ENCODE results near the gene RPL14. TPM values are rescaled to one million over a fixed set of nuclear protein-coding genes. Genes with fewer than 3 reads are reported as not detected.

Gene RPL14
- total and polyA plus RNA-seq, 2 of the 13 experiments (the other 11 are each of a cell fraction or from before 2014, with no cell fraction given): 502 to 1,291 TPM

DNA sequence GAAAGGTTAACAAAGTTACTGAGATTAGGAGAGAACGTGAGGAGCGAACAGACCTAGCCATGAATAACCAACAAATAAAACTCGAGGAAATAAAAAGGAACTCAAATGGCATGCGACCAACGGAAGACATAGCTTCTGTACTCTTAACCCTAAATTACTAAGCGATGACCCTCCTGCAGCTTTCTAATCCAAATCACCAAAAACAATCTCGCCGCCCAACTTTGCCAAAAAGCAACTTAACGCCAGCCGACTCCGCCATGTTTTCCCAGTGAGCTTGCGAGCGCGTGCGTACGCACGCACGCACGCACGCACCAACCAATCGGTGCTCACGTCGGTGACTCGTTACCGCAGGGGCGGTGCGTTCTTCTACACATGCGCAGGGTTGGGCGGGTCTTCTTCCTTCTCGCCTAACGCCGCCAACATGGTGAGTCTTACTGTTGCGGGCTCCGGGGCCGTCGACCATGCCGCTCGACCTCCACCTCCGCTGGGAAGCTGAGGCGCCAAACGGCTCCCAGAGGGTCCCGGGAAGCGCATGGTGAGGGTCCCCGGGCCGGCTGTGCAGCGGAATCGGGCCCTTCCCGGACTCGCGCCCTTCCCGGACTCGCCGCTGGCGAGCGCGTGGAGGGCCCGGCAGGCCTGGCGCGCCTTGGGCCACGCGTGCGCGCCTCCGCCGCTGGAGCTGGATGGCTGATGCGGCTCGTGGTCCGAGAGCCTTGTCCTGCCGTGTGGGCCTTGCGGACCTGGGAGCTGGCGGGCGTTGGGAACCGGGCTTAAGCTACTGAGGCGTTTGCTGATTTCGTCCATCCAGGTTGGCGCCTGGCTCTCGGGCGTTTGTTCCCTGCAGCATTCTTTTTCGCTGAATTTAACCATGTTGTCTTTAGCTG, at the start of gene RPL14 (continued):
- TF ChIP-seq, protein P1, sequence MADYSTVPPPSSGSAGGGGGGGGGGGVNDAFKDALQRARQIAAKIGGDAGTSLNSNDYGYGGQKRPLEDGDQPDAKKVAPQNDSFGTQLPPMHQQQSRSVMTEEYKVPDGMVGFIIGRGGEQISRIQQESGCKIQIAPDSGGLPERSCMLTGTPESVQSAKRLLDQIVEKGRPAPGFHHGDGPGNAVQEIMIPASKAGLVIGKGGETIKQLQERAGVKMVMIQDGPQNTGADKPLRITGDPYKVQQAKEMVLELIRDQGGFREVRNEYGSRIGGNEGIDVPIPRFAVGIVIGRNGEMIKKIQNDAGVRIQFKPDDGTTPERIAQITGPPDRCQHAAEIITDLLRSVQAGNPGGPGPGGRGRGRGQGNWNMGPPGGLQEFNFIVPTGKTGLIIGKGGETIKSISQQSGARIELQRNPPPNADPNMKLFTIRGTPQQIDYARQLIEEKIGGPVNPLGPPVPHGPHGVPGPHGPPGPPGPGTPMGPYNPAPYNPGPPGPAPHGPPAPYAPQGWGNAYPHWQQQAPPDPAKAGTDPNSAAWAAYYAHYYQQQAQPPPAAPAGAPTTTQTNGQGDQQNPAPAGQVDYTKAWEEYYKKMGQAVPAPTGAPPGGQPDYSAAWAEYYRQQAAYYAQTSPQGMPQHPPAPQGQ (CRISPR knock-in tag; IDR thresholded peaks at IDR 0.05; ENCODE audit: borderline replicate concordance): no peak
- no peak for TF ChIP-seq MEIS1 (CRISPR knock-in tag; IDR thresholded peaks at IDR 0.05; ENCODE audit: borderline replicate concordance)
- no peak for TF ChIP-seq ZNF678 (CRISPR knock-in tag; IDR thresholded peaks at IDR 0.05)
- TF ChIP-seq ZNF263 (CRISPR knock-in tag; IDR thresholded peaks at IDR 0.05): no peak
- no peak for TF ChIP-seq ZNF256 (CRISPR knock-in tag; conservative IDR thresholded peaks at IDR 0.05)
- 0 out of 2 replicates have a peak, but pooled peaks have one; percentile 69 for TF ChIP-seq FIP1L1 (IDR thresholded peaks at IDR 0.05; ENCODE audit: borderline replicate concordance, insufficient read depth, low read depth, low read length)
- TF ChIP-seq KAT7 (CRISPR knock-in tag; IDR thresholded peaks at IDR 0.05; ENCODE audit: borderline replicate concordance): peak; percentile 88; the same call in 1 of the 2 replicates
- no peak for TF ChIP-seq ZNF75D (CRISPR knock-in tag; IDR thresholded peaks at IDR 0.05; ENCODE audit: borderline replicate concordance)
- no peak for TF ChIP-seq ZNF264 (CRISPR knock-in tag; IDR thresholded peaks at IDR 0.05)
- TF ChIP-seq ZNF788 (CRISPR knock-in tag; IDR thresholded peaks at IDR 0.05; ENCODE audit: borderline replicate concordance): no peak; the same call in 1 of the 2 replicates
- TF ChIP-seq, protein P2, sequence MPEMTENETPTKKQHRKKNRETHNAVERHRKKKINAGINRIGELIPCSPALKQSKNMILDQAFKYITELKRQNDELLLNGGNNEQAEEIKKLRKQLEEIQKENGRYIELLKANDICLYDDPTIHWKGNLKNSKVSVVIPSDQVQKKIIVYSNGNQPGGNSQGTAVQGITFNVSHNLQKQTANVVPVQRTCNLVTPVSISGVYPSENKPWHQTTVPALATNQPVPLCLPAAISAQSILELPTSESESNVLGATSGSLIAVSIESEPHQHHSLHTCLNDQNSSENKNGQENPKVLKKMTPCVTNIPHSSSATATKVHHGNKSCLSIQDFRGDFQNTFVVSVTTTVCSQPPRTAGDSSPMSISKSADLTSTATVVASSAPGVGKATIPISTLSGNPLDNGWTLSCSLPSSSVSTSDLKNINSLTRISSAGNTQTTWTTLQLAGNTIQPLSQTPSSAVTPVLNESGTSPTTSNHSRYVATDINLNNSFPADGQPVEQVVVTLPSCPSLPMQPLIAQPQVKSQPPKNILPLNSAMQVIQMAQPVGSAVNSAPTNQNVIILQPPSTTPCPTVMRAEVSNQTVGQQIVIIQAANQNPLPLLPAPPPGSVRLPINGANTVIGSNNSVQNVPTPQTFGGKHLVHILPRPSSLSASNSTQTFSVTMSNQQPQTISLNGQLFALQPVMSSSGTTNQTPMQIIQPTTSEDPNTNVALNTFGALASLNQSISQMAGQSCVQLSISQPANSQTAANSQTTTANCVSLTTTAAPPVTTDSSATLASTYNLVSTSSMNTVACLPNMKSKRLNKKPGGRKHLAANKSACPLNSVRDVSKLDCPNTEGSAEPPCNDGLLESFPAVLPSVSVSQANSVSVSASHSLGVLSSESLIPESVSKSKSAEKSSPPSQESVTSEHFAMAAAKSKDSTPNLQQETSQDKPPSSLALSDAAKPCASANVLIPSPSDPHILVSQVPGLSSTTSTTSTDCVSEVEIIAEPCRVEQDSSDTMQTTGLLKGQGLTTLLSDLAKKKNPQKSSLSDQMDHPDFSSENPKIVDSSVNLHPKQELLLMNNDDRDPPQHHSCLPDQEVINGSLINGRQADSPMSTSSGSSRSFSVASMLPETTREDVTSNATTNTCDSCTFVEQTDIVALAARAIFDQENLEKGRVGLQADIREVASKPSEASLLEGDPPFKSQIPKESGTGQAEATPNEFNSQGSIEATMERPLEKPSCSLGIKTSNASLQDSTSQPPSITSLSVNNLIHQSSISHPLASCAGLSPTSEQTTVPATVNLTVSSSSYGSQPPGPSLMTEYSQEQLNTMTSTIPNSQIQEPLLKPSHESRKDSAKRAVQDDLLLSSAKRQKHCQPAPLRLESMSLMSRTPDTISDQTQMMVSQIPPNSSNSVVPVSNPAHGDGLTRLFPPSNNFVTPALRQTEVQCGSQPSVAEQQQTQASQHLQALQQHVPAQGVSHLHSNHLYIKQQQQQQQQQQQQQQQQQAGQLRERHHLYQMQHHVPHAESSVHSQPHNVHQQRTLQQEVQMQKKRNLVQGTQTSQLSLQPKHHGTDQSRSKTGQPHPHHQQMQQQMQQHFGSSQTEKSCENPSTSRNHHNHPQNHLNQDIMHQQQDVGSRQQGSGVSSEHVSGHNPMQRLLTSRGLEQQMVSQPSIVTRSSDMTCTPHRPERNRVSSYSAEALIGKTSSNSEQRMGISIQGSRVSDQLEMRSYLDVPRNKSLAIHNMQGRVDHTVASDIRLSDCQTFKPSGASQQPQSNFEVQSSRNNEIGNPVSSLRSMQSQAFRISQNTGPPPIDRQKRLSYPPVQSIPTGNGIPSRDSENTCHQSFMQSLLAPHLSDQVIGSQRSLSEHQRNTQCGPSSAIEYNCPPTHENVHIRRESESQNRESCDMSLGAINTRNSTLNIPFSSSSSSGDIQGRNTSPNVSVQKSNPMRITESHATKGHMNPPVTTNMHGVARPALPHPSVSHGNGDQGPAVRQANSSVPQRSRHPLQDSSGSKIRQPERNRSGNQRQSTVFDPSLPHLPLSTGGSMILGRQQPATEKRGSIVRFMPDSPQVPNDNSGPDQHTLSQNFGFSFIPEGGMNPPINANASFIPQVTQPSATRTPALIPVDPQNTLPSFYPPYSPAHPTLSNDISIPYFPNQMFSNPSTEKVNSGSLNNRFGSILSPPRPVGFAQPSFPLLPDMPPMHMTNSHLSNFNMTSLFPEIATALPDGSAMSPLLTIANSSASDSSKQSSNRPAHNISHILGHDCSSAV (CRISPR knock-in tag; IDR thresholded peaks at IDR 0.05; ENCODE audit: borderline replicate concordance): no peak
- TF ChIP-seq BORCS8-MEF2B (CRISPR knock-in tag; IDR thresholded peaks at IDR 0.05): peak; percentile 84
- no peak for TF ChIP-seq ATF7 (IDR thresholded peaks at IDR 0.05)
- 0 out of 2 replicates have a peak, but pooled peaks have one; percentile 19 for TF ChIP-seq ATF7 (CRISPR knock-in tag; IDR thresholded peaks at IDR 0.05)
- no peak for TF ChIP-seq KLF6 (CRISPR knock-in tag; IDR thresholded peaks at IDR 0.05)
- TF ChIP-seq CEBPB (IDR thresholded peaks at IDR 0.05; ENCODE audit: borderline replicate concordance, low read depth, low read length): no peak
- no peak for TF ChIP-seq ZNF556 (CRISPR knock-in tag; IDR thresholded peaks at IDR 0.05; ENCODE audit: borderline replicate concordance)
- TF ChIP-seq ZNF891 (CRISPR knock-in tag; IDR thresholded peaks at IDR 0.05): peak; percentile 89
- peak; percentile 15 for TF ChIP-seq TBL1XR1 (IDR thresholded peaks at IDR 0.05; ENCODE audit: borderline replicate concordance, low read length, partially characterized antibody)
- no peak for TF ChIP-seq ZNF570 (CRISPR knock-in tag; IDR thresholded peaks at IDR 0.05; ENCODE audit: borderline replicate concordance)
